ENCODE results near the gene PLLP. TPM values are rescaled to one million over a fixed set of nuclear protein-coding genes. Genes with fewer than 3 reads are reported as not detected.

Gene PLLP
- total and polyA plus RNA-seq, 9 of the 15 experiments (the other 6 are each of a cell fraction or from before 2014, with no cell fraction given): 0.09 to 0.96 (median 0.27) TPM

DNA sequence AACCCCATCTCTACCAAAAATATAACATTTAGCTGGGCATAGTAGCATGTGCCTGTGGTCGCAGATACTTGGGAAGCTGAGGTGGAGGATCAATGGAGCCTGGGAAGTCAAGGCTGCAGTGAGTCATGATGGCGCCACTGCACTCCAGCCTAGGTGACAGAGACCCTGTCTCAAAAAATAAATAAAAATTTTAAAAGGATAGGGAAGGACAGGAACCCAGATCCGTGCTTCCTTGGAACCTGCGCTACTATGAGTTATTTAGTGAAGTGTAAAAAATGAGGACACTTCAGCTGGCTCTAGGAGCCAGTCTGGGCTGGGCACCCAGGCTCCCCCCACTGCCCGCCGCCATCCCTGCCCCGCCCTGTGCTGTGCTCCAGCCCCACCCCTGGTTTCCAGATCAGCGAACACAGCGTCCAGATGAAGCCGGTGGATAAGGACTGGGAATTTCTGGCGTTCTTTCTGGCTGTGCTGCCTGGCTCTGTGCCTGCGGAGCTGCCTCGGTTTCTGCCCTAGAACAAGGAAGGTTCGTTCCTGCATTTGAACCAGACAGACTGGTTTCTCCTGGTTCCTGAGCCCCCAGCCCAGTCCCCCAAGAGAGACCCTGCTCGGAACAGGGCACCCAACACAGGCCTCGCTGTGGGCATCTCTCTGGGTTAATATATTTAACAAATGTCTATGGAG is 18.5 kb downstream of the PLLP start (continued):
- TF ChIP-seq SMARCB1 (IDR thresholded peaks at IDR 0.05; ENCODE audit: insufficient read length, low read depth): no peak
- no peak for TF ChIP-seq ZNF586 (CRISPR knock-in tag; conservative IDR thresholded peaks at IDR 0.05)
- peak; percentile 90 for TF ChIP-seq ZNF263 (CRISPR knock-in tag; IDR thresholded peaks at IDR 0.05; ENCODE audit: borderline replicate concordance)
- no peak for TF ChIP-seq ZFP30 (CRISPR knock-in tag; IDR thresholded peaks at IDR 0.05; ENCODE audit: borderline replicate concordance)
- TF ChIP-seq THAP12 (CRISPR knock-in tag; IDR thresholded peaks at IDR 0.05): no peak
- TF ChIP-seq, protein P1, sequence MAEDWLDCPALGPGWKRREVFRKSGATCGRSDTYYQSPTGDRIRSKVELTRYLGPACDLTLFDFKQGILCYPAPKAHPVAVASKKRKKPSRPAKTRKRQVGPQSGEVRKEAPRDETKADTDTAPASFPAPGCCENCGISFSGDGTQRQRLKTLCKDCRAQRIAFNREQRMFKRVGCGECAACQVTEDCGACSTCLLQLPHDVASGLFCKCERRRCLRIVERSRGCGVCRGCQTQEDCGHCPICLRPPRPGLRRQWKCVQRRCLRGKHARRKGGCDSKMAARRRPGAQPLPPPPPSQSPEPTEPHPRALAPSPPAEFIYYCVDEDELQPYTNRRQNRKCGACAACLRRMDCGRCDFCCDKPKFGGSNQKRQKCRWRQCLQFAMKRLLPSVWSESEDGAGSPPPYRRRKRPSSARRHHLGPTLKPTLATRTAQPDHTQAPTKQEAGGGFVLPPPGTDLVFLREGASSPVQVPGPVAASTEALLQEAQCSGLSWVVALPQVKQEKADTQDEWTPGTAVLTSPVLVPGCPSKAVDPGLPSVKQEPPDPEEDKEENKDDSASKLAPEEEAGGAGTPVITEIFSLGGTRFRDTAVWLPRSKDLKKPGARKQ (CRISPR knock-in tag; IDR thresholded peaks at IDR 0.05): no peak
- TF ChIP-seq ZNF511 (CRISPR knock-in tag; IDR thresholded peaks at IDR 0.05): no peak
- TF ChIP-seq ARID1B (IDR thresholded peaks at IDR 0.05): peak; percentile 75
- peak; percentile 41; the same call in 1 of the 2 replicates for TF ChIP-seq MTA2 (IDR thresholded peaks at IDR 0.05; ENCODE audit: low read depth)
- TF ChIP-seq MAZ (CRISPR knock-in tag; conservative IDR thresholded peaks at IDR 0.05 in 1 of 2, IDR thresholded peaks at IDR 0.05 in 1 of 2): peak in 1 of 2 experiments; percentile 45; a peak in 2 of 4 replicates
- no peak for TF ChIP-seq ZBTB12 (CRISPR knock-in tag; IDR thresholded peaks at IDR 0.05)
- TF ChIP-seq NCOR1 (IDR thresholded peaks at IDR 0.05): no peak; the same call in 1 of the 2 replicates
- TF ChIP-seq TGIF2 (CRISPR knock-in tag; IDR thresholded peaks at IDR 0.05): no peak
- no peak for TF ChIP-seq KDM5B (IDR thresholded peaks at IDR 0.05; ENCODE audit: insufficient replicate concordance, low read depth, low read length)
- TF ChIP-seq ZNF274 (IDR thresholded peaks at IDR 0.05; ENCODE audit: borderline replicate concordance, low read depth, low read length): no peak
- TF ChIP-seq, protein P2, sequence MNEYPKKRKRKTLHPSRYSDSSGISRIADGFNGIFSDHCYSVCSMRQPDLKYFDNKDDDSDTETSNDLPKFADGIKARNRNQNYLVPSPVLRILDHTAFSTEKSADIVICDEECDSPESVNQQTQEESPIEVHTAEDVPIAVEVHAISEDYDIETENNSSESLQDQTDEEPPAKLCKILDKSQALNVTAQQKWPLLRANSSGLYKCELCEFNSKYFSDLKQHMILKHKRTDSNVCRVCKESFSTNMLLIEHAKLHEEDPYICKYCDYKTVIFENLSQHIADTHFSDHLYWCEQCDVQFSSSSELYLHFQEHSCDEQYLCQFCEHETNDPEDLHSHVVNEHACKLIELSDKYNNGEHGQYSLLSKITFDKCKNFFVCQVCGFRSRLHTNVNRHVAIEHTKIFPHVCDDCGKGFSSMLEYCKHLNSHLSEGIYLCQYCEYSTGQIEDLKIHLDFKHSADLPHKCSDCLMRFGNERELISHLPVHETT (CRISPR knock-in tag; conservative IDR thresholded peaks at IDR 0.05 in 1 of 2, IDR thresholded peaks at IDR 0.05 in 1 of 2): no peak
- no peak; the same call in 1 of the 2 replicates for TF ChIP-seq SMARCA4 (IDR thresholded peaks at IDR 0.05)
- no peak for TF ChIP-seq MYNN (IDR thresholded peaks at IDR 0.05)
- no peak for TF ChIP-seq MYNN (CRISPR knock-in tag; IDR thresholded peaks at IDR 0.05)
- TF ChIP-seq TRIM28 (IDR thresholded peaks at IDR 0.05): no peak
- no peak for TF ChIP-seq ZNF12 (CRISPR knock-in tag; IDR thresholded peaks at IDR 0.05)
- peak; percentile 58 for TF ChIP-seq NFIC (IDR thresholded peaks at IDR 0.05)

All from K562 (cell line).